GM21381 (cell line): ENCODE results near the gene OPCML.

Experiments used
- ATAC-seq: cut with Tn5 transposase; IDR thresholded peaks from one replicate; pipeline ENCODE4 v1.9.1; 2021; ENCODE audit warnings: mild to moderate bottlenecking, moderate library complexity; ENCODE audit not compliant: unreplicated experiment

Gene OPCML

GRCh38 chr11:133418218-133418617 lies 114.1 kb downstream of the OPCML start:
- no peak for ATAC-seq

GRCh38 chr11:133414506-133414905 lies 117.8 kb downstream of the OPCML start:
- ATAC-seq: no peak

- no peak for ATAC-seq
Observed at GRCh38 chr11:133413703-133414102, 118.6 kb downstream of the OPCML start.

- ATAC-seq: no peak
Observed at GRCh38 chr11:133409799-133410198, 122.5 kb downstream of the OPCML start.

GRCh38 chr11:133408936-133409335 lies 123.4 kb downstream of the OPCML start:
- no peak for ATAC-seq

- no peak for ATAC-seq
Observed at GRCh38 chr11:133408402-133408801, 123.9 kb downstream of the OPCML start.

GRCh38 chr11:133406489-133406888 lies 125.8 kb downstream of the OPCML start:
- ATAC-seq: no peak

- no peak for ATAC-seq
Observed at GRCh38 chr11:133403900-133404299, 128.4 kb downstream of the OPCML start.

- no peak for ATAC-seq
Observed at GRCh38 chr11:133402551-133402950, 129.8 kb downstream of the OPCML start.

GRCh38 chr11:133399855-133400625 lies 132.3 kb downstream of the OPCML start:
- no peak for ATAC-seq

- no peak for ATAC-seq
Observed at GRCh38 chr11:133399294-133399693, 133.0 kb downstream of the OPCML start.

- no peak for ATAC-seq
Observed at GRCh38 chr11:133390803-133391202, 141.5 kb downstream of the OPCML start.

GRCh38 chr11:133388975-133389568 lies 143.2 kb downstream of the OPCML start:
- ATAC-seq: no peak

GRCh38 chr11:133388260-133388659 lies 144.0 kb downstream of the OPCML start:
- no peak for ATAC-seq

GRCh38 chr11:133386852-133387251 lies 145.4 kb downstream of the OPCML start:
- ATAC-seq: no peak

- no peak for ATAC-seq
Observed at GRCh38 chr11:133386262-133386661, 146.0 kb downstream of the OPCML start.

- no peak for ATAC-seq
Observed at GRCh38 chr11:133385781-133386180, 146.5 kb downstream of the OPCML start.

GRCh38 chr11:133384731-133385130 lies 147.6 kb downstream of the OPCML start:
- ATAC-seq: no peak

- no peak for ATAC-seq
Observed at GRCh38 chr11:133383689-133384088, 148.6 kb downstream of the OPCML start.

GRCh38 chr11:133383201-133383600 lies 149.1 kb downstream of the OPCML start:
- no peak for ATAC-seq

GRCh38 chr11:133382131-133382812 lies 150.0 kb downstream of the OPCML start:
- no peak for ATAC-seq

GRCh38 chr11:133381761-133382130 lies 150.6 kb downstream of the OPCML start:
- ATAC-seq: no peak
